ENCODE measurements around the gene GSS.

DNA sequence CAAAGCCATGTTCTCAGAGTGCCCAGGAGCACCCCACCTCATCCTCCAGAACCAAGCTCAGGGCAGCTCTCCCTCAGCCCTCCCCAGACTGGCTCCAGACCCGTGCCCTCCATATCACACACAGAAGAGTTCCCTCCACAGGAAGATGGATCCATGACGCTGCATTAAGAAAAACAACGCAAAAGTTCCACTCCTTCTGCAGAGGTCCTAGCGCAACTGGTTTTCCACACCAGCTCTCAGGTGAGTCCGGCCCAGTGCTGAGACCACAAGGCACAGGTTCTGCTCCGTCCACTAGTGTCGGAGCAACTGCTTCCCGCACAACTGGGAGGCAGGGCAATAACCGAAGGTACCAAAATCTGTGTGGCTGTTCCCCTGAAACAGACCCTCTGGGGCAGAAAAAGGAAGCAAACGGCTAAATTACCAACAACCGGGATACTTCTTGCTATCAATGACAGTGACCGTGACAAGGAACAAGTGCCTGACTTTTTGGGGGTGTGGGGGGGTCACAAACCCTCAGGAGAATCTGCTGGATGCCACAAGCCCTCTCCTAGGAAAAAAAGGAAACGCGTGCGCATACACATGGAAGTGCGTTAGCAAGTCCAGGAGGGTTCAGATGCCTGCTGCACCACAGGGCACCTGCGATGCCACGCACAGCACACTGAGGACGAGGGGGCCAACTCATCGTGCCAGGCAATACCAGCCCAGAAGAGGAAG lies 49.3 kb upstream of the GSS start:
- TF ChIP-seq CTBP1 (IDR thresholded peaks at IDR 0.05; ENCODE audit: borderline replicate concordance) = no peak
- TF ChIP-seq FOXA1 (IDR thresholded peaks at IDR 0.05) = no peak
- no peak for TF ChIP-seq SP1 (IDR thresholded peaks at IDR 0.05)
- no peak for TF ChIP-seq FOXK2 (IDR thresholded peaks at IDR 0.05)
- no peak for TF ChIP-seq ARNT (IDR thresholded peaks at IDR 0.05)
- no peak for TF ChIP-seq FOXM1 (IDR thresholded peaks at IDR 0.05; ENCODE audit: borderline replicate concordance)
